HUES64 (cell line): ENCODE data around the gene MAP7D2.

Experiments
- H3K27ac ChIP-seq: 2 replicates; pipeline ENCODE4 v1.7.0; 2013; ENCODE audit warnings: low read depth, low read length, inconsistent platforms
- H3K27me3 ChIP-seq: 2 replicates; pipeline ENCODE4 v1.6.1; 2013; ENCODE audit warnings: mild to moderate bottlenecking, low read length; ENCODE audit not compliant: insufficient read depth
- H3K36me3 ChIP-seq: 2 replicates; pipeline ENCODE4 v1.6.1; 2013; ENCODE audit warnings: mild to moderate bottlenecking, low read length; ENCODE audit not compliant: insufficient read depth
- H3K4me1 ChIP-seq: 2 replicates; pipeline ENCODE4 v1.6.1; 2013; ENCODE audit warnings: mild to moderate bottlenecking, low read length, moderate library complexity; ENCODE audit not compliant: insufficient read depth
- H3K4me3 ChIP-seq: 2 replicates; pipeline ENCODE4 v1.5.1; 2013; ENCODE audit warnings: mild to moderate bottlenecking, low read length, moderate library complexity
- H3K9ac ChIP-seq: 2 replicates; pipeline ENCODE4 v1.6.1; 2013; ENCODE audit warnings: mild to moderate bottlenecking, low read depth, low read length
- H3K9me3 ChIP-seq: 2 replicates; pipeline ENCODE4 v1.6.1; 2013; ENCODE audit warnings: low read depth, low read length; ENCODE audit not compliant: insufficient read depth
- WGBS: fragments of 150-250, 120-280 bp; methylation state at CpG from one replicate; pipeline ENCODE4 v1.1.7; 2013; ENCODE audit warnings: missing lambda C conversion rate; 5-methylcytosine and 5-hydroxymethylcytosine counted together

MAP7D2 gene

DNA sequence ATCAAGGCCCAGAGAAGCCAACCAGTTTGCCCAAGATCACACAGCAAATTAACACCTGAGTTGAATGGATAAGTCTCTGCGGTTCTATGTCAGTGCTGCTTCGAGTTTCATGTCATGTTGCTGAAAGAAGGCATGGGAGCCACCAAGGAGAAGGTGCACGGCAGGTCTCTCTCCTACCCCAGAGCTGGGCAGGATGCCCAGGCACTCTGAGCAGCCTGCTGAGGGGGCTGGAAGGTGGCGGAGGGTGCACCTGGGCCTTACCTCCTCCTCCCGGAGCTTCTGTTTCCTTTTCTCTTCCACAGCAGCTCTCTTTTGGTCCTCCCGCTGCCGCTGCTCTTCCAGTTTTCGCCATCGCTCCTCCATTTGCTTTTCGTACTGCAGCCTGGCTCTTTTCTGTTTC, 53.6 kb downstream of the MAP7D2 start:
- Histone ChIP-seq H3K27ac (no peak overlapping the region), H3K27me3 (no peaks in the 10 kb centered on the region), H3K9ac (no peak overlapping the region), H3K36me3 (no peaks in the 10 kb centered on the region), H3K9me3 (no peaks in the 10 kb centered on the region), H3K4me1 (no peaks in the 10 kb centered on the region; the same call in 1 of the 2 replicates), H3K4me3 (no peak overlapping the region)
- WGBS, result 93% methylated on average over 10 of the region's 10 CpGs

DNA sequence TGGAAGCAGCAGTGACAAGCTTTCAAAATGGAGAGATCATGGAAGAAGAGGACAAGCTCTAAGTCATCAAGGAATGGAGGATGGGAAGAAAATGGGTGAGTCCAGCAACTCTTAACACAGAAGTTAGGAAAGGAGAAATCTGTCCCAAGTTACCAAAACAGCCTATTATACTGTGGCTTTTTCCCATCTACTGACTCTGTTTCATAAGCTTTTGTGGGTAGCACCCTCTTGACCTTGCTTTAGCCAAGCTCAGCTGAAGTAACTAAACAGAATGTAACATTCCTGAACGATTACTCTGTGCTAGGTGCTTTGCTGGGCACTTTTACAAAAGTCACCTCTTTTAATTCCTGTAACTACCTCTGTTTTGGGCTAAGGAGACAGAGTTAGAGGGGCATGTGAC, 54.9 kb downstream of the MAP7D2 start:
- no peaks in the 10 kb centered on the region for H3K4me1 ChIP-seq
- H3K36me3 ChIP-seq, result no peaks in the 10 kb centered on the region
- no peak overlapping the region for H3K9ac ChIP-seq
- H3K4me3 ChIP-seq, result no peak overlapping the region
- 64% methylated on average over 1 of the region's 1 CpG for WGBS
- no peak overlapping the region for H3K27ac ChIP-seq
- no peaks in the 10 kb centered on the region for H3K27me3 ChIP-seq
- H3K9me3 ChIP-seq, result no peaks in the 10 kb centered on the region

DNA sequence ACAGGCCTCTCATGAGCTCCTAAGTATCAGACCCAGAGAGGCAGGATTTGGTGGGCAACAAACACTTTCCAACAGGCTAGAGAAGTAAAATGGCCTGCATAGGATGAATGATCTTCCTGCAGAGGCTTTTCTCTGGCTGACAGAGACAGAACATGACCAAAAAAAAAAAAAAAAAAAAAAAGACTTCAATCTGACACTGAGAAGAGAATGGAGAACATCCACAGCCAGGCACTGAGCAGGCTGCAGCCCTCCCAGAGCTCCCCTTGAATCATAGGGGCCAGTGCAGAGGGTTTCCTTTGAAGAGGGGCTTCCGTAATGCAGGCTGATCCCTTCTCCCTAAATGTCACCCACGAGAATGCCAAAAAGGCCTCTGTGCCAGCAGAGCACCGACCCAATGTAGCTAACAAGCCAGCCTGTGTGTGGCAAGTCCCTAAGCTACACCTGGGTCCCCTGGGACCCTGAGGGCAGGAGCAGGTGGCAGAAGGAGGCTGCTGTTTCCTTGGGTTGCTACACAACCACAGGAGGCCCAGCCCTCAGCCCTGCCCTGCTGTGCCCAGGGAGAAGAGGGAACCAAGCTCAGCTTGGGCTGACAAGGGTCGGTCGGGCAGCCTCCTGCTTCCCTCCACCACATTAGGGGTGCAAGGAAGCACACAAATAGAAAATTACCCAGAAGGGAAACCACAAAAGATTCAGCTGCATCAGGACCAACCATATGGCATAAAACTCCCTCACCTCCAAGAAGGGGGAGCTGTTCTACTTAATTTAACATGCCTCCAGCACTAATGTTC, 55.6 kb downstream of the MAP7D2 start:
- Histone ChIP-seq H3K36me3 (no peaks in the 10 kb centered on the region), H3K9ac (no peak overlapping the region), H3K4me1 (no peaks in the 10 kb centered on the region), H3K4me3 (no peak overlapping the region), H3K27me3 (no peaks in the 10 kb centered on the region), H3K27ac (no peak overlapping the region), H3K9me3 (no peaks in the 10 kb centered on the region)
- 89% methylated on average over 5 of the region's 5 CpGs for WGBS

DNA sequence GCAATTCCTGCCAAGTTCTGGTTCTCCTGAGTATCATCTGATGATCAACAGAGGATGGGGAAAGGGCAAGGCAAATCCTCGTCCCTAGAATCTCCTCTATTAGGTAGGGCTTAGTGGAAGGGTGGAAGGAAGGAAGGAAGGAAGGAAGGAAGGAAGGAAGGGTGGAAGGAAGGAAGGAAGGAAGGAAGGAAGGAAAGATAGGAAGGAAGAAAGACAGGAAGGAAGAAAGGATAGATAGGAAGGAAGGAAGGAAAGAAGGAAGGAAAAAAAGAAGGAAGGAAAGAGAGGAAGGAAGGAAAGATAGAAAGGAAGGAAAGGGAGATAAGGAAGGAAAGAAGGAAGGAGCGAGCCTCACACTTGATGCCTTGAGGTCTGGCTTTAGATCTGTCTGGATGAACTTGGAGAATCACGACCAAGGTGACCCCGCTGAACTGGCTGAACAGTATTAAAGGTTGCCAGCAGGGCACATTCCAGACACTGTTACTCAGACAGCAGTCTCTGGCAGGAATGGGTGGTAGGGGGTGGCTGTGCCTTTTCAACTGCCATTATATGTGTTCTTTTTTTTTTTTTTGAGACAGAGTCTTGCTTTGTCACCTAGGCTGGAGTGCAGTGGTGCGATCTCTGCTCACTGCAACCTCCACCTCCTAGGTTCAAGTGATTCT, 57.1 kb downstream of the MAP7D2 start:
- no peaks in the 10 kb centered on the region for H3K36me3 ChIP-seq
- no peaks in the 10 kb centered on the region for H3K27me3 ChIP-seq
- H3K4me1 ChIP-seq, result no peaks in the 10 kb centered on the region
- H3K9ac ChIP-seq, result no peak overlapping the region
- no peaks in the 10 kb centered on the region for H3K9me3 ChIP-seq
- no peak overlapping the region for H3K27ac ChIP-seq
- no peak overlapping the region for H3K4me3 ChIP-seq
- WGBS, result 88% methylated on average over 5 of the region's 5 CpGs

DNA sequence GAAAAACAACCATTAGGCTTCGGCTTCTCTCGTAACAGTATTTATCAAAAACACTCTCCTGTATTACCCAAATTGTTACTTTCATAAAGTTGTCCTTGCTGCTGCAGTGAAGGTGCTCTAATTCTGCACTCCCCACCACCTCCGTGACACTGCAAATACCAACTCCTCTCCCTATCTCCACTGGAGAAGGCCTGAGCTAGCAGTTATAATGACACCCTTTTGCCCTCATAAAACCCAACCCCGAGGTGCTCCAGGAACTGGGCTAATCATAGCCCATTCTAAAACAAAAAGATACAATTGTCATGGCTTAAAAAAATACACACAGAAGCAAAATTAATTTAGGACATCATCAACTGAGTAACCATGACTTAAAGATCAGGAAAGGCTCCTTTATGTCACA, 59.2 kb downstream of the MAP7D2 start:
- Histone ChIP-seq H3K36me3 (no peaks in the 10 kb centered on the region), H3K9ac (no peak overlapping the region), H3K4me3 (no peak overlapping the region), H3K4me1 (no peaks in the 10 kb centered on the region), H3K27me3 (no peaks in the 10 kb centered on the region), H3K9me3 (no peaks in the 10 kb centered on the region), H3K27ac (no peak overlapping the region)
- WGBS, result 87% methylated on average over 4 of the region's 4 CpGs

DNA sequence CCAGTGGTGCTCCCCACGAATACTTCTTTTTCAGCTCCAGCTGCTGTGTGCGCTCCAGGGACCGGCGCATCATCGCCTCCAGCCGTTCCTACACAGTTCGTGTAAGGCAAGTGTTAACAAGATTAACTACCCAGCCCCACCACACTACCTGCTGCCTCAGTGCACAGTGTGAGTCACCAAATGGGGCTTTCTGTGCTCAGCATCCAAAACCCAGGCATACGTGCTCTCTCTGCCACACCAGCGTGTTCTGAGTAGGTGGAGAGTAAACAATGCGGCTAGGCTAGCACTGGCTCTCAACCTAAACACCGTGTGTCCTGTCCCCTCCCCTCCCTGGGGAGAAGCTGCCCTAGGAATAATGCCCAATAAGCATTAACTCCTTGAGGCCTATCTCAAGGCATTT, 60.0 kb downstream of the MAP7D2 start:
- no peaks in the 10 kb centered on the region for H3K4me1 ChIP-seq
- no peaks in the 10 kb centered on the region for H3K9me3 ChIP-seq
- no peak overlapping the region for H3K9ac ChIP-seq
- WGBS, result 58% methylated on average over 11 of the region's 11 CpGs
- H3K4me3 ChIP-seq, result no peak overlapping the region
- no peaks in the 10 kb centered on the region for H3K27me3 ChIP-seq
- H3K27ac ChIP-seq, result no peak overlapping the region
- H3K36me3 ChIP-seq, result no peaks in the 10 kb centered on the region

DNA sequence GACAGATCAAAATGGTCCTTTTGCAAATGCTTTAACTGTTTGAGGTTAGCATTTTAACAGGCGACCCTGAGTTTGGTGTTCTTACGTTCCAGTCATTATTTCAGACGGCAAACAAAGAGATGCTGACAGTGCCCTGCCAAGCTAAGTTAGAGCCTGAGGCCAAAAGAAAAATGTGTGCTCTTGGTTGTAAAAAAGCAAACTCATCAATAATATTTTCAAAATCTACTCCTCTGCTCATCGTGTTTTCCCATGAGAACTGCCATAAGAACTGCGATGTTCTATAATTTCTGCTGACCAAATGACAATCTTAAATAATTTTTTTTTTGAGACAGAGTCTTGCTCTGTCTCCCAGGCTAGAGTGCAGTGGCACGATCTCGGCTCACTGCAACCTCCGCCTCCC, 63.2 kb downstream of the MAP7D2 start:
- no peak overlapping the region for H3K27ac ChIP-seq
- H3K9me3 ChIP-seq, result no peaks in the 10 kb centered on the region
- no peak overlapping the region for H3K9ac ChIP-seq
- 88% methylated on average over 8 of the region's 8 CpGs for WGBS
- no peak overlapping the region for H3K4me3 ChIP-seq
- no peaks in the 10 kb centered on the region for H3K36me3 ChIP-seq
- no peaks in the 10 kb centered on the region for H3K4me1 ChIP-seq
- H3K27me3 ChIP-seq, result no peaks in the 10 kb centered on the region

DNA sequence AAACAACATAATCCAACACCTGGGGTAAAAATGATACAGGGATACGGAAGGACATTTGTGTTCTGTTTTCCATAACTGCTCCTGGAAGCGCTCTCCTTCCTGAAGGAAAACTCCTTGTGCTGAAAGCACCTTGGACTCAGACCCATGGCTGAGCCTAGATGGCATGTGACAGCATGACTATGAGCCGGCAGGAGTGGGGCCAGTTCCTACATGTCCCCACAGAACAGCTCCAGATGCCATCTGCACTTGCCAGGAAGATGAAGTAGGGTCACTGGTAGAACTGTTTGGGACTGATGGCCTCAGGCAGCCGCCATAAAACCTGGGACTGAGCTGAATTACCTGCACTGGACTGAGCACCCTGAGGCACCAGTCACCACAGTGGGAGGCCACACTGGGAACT, 69.8 kb downstream of the MAP7D2 start:
- WGBS, result 94% methylated on average over 4 of the region's 4 CpGs
- H3K9ac ChIP-seq, result no peak overlapping the region
- no peaks in the 10 kb centered on the region for H3K36me3 ChIP-seq
- no peaks in the 10 kb centered on the region for H3K27me3 ChIP-seq
- no peaks in the 10 kb centered on the region for H3K4me1 ChIP-seq
- no peak overlapping the region for H3K4me3 ChIP-seq
- H3K27ac ChIP-seq, result no peak overlapping the region
- no peaks in the 10 kb centered on the region for H3K9me3 ChIP-seq

DNA sequence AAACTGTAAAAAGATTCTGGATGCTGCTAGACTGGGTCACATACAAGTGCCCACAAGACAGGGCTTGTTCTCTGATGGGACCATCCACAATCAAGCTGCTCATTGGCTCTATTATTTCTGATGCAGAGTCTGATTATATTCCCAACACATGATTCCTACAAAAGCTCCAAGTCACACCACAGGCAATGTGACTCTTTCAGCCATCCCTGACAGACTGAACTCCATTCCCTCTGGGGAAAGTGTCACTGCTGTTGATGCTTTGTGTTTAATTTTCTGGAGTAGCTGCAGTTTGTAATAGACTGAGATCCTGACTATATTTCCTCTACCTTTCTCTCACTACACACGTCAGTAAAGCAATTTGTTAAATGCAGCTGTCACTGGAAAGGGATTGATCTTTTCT, 70.5 kb downstream of the MAP7D2 start:
- Histone ChIP-seq H3K4me3 (no peak overlapping the region), H3K9me3 (no peaks in the 10 kb centered on the region), H3K4me1 (no peaks in the 10 kb centered on the region), H3K27ac (no peak overlapping the region), H3K27me3 (no peaks in the 10 kb centered on the region), H3K9ac (no peak overlapping the region), H3K36me3 (no peaks in the 10 kb centered on the region)
- 83% methylated on average over 1 of the region's 1 CpG for WGBS

DNA sequence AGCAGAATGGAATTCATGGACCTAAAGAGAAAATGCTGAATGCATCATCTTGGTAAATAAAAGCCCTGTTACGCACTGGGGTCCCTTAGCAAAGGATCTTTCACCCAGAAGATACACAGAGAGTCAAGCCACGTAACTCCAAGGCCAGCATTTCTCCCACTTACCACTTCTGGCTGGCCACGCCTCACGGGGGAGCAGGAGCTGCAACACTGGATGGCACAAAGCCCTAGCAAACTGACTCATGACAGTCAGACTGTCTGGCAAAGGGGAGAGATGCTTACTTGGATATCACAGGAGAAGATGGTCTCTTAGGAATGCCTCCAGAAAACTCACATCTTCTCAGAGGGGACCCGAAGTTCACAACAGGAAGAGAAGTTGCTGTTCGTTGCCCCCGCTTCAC, 74.5 kb downstream of the MAP7D2 start:
- 93% methylated on average over 7 of the region's 7 CpGs for WGBS

DNA sequence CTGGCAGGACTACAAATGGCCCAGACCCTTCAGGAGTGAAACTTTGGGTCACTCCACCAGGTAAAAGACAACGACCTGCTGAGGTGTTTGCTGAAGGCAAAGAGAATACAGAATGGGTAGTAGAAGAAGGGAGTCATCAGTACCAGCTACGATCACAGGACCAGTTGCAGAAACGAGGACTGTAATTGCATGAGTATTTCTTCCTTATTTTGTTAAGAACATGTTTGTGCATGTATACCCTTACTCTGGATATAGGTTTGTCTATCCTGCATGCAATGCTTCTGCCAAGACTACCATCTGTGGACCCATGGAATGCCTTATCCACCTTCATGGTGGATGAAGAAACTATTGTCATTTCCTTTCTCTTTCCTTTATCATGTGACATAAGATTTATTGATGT, 77.7 kb downstream of the MAP7D2 start:
- H3K9me3 ChIP-seq, result no peaks in the 10 kb centered on the region
- no peak overlapping the region for H3K9ac ChIP-seq
- WGBS, result 91% methylated on average over 3 of the region's 3 CpGs
- no peaks in the 10 kb centered on the region for H3K4me1 ChIP-seq
- no peak overlapping the region for H3K4me3 ChIP-seq
- no peaks in the 10 kb centered on the region for H3K27me3 ChIP-seq
- no peak overlapping the region for H3K27ac ChIP-seq
- no peaks in the 10 kb centered on the region for H3K36me3 ChIP-seq

More for the DNA sequence above, 74.5 kb downstream of the MAP7D2 start:
- Histone ChIP-seq H3K4me1 (no peaks in the 10 kb centered on the region), H3K4me3 (no peak overlapping the region), H3K27ac (no peak overlapping the region), H3K9me3 (no peaks in the 10 kb centered on the region), H3K27me3 (no peaks in the 10 kb centered on the region), H3K9ac (no peak overlapping the region), H3K36me3 (no peaks in the 10 kb centered on the region)
